SK-N-MC (cell line): ENCODE measurements around the gene RND2.
A peak's percentile ranks its signal among the peaks of the same experiment; 100 is the strongest.
"Not testable (repeated sequence)": the region's sequence is repeated elsewhere in the genome, so short reads cannot be mapped to it uniquely, and the experiment has no call there.

Experiments used
- DNase-seq: peaks from one replicate; pipeline ENCODE4 v3.0.0-alpha.2; 2011; ENCODE audit warnings: low read depth, low spot score
- H3K27ac ChIP-seq: fragments of 200-600 bp; sonication (generic); 2 replicates; pipeline ENCODE4 v1.5.1; 2016; ENCODE audit warnings: mixed run types
- H3K36me3 ChIP-seq: fragments of 200-600 bp; sonication (generic); 2 replicates; pipeline ENCODE4 v1.6.1; 2017; ENCODE audit warnings: antibody characterized with exemption, low read length, mixed read lengths; ENCODE audit not compliant: insufficient read depth
- H3K4me3 ChIP-seq: fragments of 200-600 bp; sonication (generic); 2 replicates; pipeline ENCODE4 v1.5.1; 2016
- H3K9ac ChIP-seq: fragments of 200-600 bp; sonication (generic); 2 replicates; pipeline ENCODE4 v1.8.0; 2017; ENCODE audit warnings: mixed run types, mixed read lengths; ENCODE audit not compliant: insufficient read length
- H3K9me3 ChIP-seq: fragments of 200-600 bp; sonication (generic); 2 replicates; pipeline ENCODE4 v1.6.1; 2017; ENCODE audit warnings: low read depth, mild to moderate bottlenecking, antibody characterized with exemption, low read length, moderate library complexity, mixed read lengths
- EZH2 ChIP-seq: fragments of 200-600 bp; sonication (generic); IDR thresholded peaks from one replicate; pipeline ENCODE4 v1.6.1; 2017; ENCODE audit warnings: antibody characterized with exemption
- FOXP2 ChIP-seq: optimal IDR thresholded peaks from 2 replicates; pipeline ENCODE3; 2011; ENCODE audit warnings: mild to moderate bottlenecking, moderate library complexity; ENCODE audit not compliant: insufficient read depth; ENCODE audit errors: extremely low read length, control extremely low read depth
- POLR2AphosphoS5 ChIP-seq: IDR thresholded peaks from 2 replicates; pipeline ENCODE4 v1.6.1; 2012; ENCODE audit warnings: mild to moderate bottlenecking, low read depth, low read length, borderline replicate concordance

The RND2 gene

GRCh38 chr17:43024407-43025289 is at the start of gene RND2:
Gene RND2, plus strand, starts transcription at chr17:43025231. Its CDS starts 117 bp downstream, at chr17:43025348.
- H3K36me3 ChIP-seq = no peaks in the 10 kb centered on the region
- DNase-seq = peak; percentile 63
- H3K27ac ChIP-seq = no peak within 1 kb of the TSS
- peak within 1 kb of the TSS; percentile 55 for H3K9ac ChIP-seq
- H3K4me3 ChIP-seq = peak within 1 kb of the TSS; percentile 77
- H3K9me3 ChIP-seq = no peaks in the 10 kb centered on the region
- TF ChIP-seq FOXP2 = no peak
- peak; percentile 38; the same call in 1 of the 2 replicates for TF ChIP-seq POLR2AphosphoS5
- no peak for TF ChIP-seq EZH2

- H3K9me3 ChIP-seq = no peaks in the 10 kb centered on the region
- DNase-seq = no peak
- H3K9ac ChIP-seq = no peak overlapping the region
- TF ChIP-seq POLR2AphosphoS5 (no peak), EZH2 (no peak), FOXP2 (no peak)
- H3K36me3 ChIP-seq = no peaks in the 10 kb centered on the region
- H3K4me3 ChIP-seq = no peak overlapping the region
- H3K27ac ChIP-seq = no peak overlapping the region
These were observed 49.8 kb upstream of the RND2 start for GRCh38 chr17:42975265-42975664.

- H3K36me3 ChIP-seq, H3K27ac ChIP-seq, H3K9me3 ChIP-seq, H3K9ac ChIP-seq, DNase-seq, H3K4me3 ChIP-seq: not testable (repeated sequence)
These were observed 49.3 kb upstream of the RND2 start for GRCh38 chr17:42975701-42976100.

GRCh38 chr17:42979511-42980273 is 45.3 kb upstream of the RND2 start, which contains the start of gene PTGES3L:
Gene PTGES3L, minus strand, starts transcription at chr17:42980080. Its CDS starts 27 bp downstream, at chr17:42980053.
- Histone ChIP-seq H3K4me3 (peak within 1 kb of the TSS; percentile 81), H3K9me3 (no peaks in the 10 kb centered on the region), H3K36me3 (0 out of 2 replicates have a peak, but pooled peaks cover 3% of the 10 kb centered on the region), H3K27ac (no peak within 1 kb of the TSS; the same call in 1 of the 2 replicates), H3K9ac (peak within 1 kb of the TSS; percentile 76)
- TF ChIP-seq POLR2AphosphoS5 (no peak), FOXP2 (no peak), EZH2 (no peak)
- no peak for DNase-seq

- Histone ChIP-seq H3K9me3 (no peaks in the 10 kb centered on the region), H3K36me3 (0 out of 2 replicates have a peak, but pooled peaks cover 3% of the 10 kb centered on the region), H3K4me3 (peak within 1 kb of the TSS; percentile 81), H3K27ac (no peak within 1 kb of the TSS; the same call in 1 of the 2 replicates), H3K9ac (peak within 1 kb of the TSS; percentile 76)
- DNase-seq = peak; percentile 45
- peak; percentile 82 for TF ChIP-seq POLR2AphosphoS5
- TF ChIP-seq FOXP2 = no peak
These were observed 44.7 kb upstream of the RND2 start, which contains the start of gene RUNDC1 for GRCh38 chr17:42980274-42980765. Gene RUNDC1, plus strand, starts transcription at chr17:42980565. Its CDS starts 12 bp downstream, at chr17:42980577.

GRCh38 chr17:42980766-42981397 is 44.1 kb upstream of the RND2 start:
- peak overlapping the region; percentile 76 for H3K9ac ChIP-seq
- no peak overlapping the region for H3K27ac ChIP-seq
- H3K4me3 ChIP-seq = peak overlapping the region; percentile 81
- H3K36me3 ChIP-seq = 0 out of 2 replicates have a peak, but pooled peaks cover 3% of the 10 kb centered on the region
- no peak for DNase-seq
- TF ChIP-seq EZH2 = no peak
- no peak for TF ChIP-seq FOXP2
- TF ChIP-seq POLR2AphosphoS5 = no peak
- no peaks in the 10 kb centered on the region for H3K9me3 ChIP-seq

- Histone ChIP-seq H3K4me3 (no peak overlapping the region), H3K27ac (no peak overlapping the region), H3K9ac (no peak overlapping the region), H3K36me3 (peaks cover 7% of the 10 kb centered on the region), H3K9me3 (no peaks in the 10 kb centered on the region)
- DNase-seq = no peak
- TF ChIP-seq FOXP2 (no peak), EZH2 (no peak), POLR2AphosphoS5 (no peak)
These were observed 42.8 kb upstream of the RND2 start for GRCh38 chr17:42982266-42982665.
